Stomach (tissue), 4 donors: ENCODE data around the gene PSRC1.

Experiments used
- CTCF ChIP-seq, 7 experiments: fragments of 450-650 bp in 4 of 7; fragments of 200-600 bp in 3 of 7; sonication (generic) in 3 of 7; IDR thresholded peaks; one replicate each; pipeline ENCODE4 v1.5.1; 2016 to 2019; ENCODE audit warnings: antibody characterized with exemption in 7 of 7, control low read depth in 2 of 7, mild to moderate bottlenecking in 1 of 7
- EP300 ChIP-seq: sonication (generic); formaldehyde crosslinking; IDR thresholded peaks from one replicate; pipeline ENCODE4 v1.6.1; 2017; ENCODE audit warnings: antibody characterized with exemption
- POLR2A ChIP-seq, 4 donors: fragments of 450-650 bp; IDR thresholded peaks; one replicate each; pipeline ENCODE4 v1.6.1; 2016; ENCODE audit warnings: antibody characterized with exemption in 4 of 4, control low read depth in 2 of 4, mild to moderate bottlenecking in 1 of 4, moderate library complexity in 1 of 4

- TF ChIP-seq POLR2A (IDR thresholded peaks at IDR 0.05): no peak
- no peak for TF ChIP-seq CTCF (IDR thresholded peaks at IDR 0.05)
- TF ChIP-seq EP300: no peak
Measured at GRCh38 chr1:109306832-109307273, 23.9 kb upstream of the PSRC1 start, which contains the start of gene MYBPHL.
